Measurements from ENCODE around the gene EMD. TPM values are rescaled to one million over a fixed set of nuclear protein-coding genes. Genes with fewer than 3 reads are reported as not detected.

EMD gene
- total RNA-seq, 2 experiments from 2014 or later: 52.1 to 59.9 TPM

- peaks cover 9% of the 10 kb centered on the region for H3K36me3 Mint-ChIP-seq (ENCODE audit: low read depth)
- ChIA-PET POLR2A (interaction anchor here (0.6 kb wide), 1 partner anchor 57 kb away, joined by 3 read pairs; the partner anchor contains the start of gene UBL4A), CTCF (interaction anchor here (1.6 kb wide), 1 partner anchor 18 kb away, joined by 4 read pairs; the partner anchor contains the start of gene TAFAZZIN)
- DNase-seq: no peak
- H3K4me1 Mint-ChIP-seq: peaks cover 23% of the 10 kb centered on the region
- no peaks in the 10 kb centered on the region for H3K27me3 Mint-ChIP-seq
- H3K9me3 Mint-ChIP-seq: no peaks in the 10 kb centered on the region
- H3K4me3 Mint-ChIP-seq: peak overlapping the region; percentile 77
- H3K27ac Mint-ChIP-seq: no peak overlapping the region
Measured at GRCh38 chrX:154429711-154430110, 50.6 kb downstream of the EMD start.

GRCh38 chrX:154430479-154430878 lies 51.4 kb downstream of the EMD start:
- ChIA-PET CTCF (no interaction called here), POLR2A (interaction anchor here (0.6 kb wide), 1 partner anchor 56 kb away, joined by 3 read pairs; the partner anchor contains the start of gene UBL4A)
- DNase-seq: no peak
- no peaks in the 10 kb centered on the region for H3K27me3 Mint-ChIP-seq
- H3K4me1 Mint-ChIP-seq: peaks cover 23% of the 10 kb centered on the region
- H3K36me3 Mint-ChIP-seq (ENCODE audit: low read depth): peaks cover 13% of the 10 kb centered on the region
- no peaks in the 10 kb centered on the region for H3K9me3 Mint-ChIP-seq
- H3K27ac Mint-ChIP-seq: peak overlapping the region; percentile 27
- no peak overlapping the region for H3K4me3 Mint-ChIP-seq

GRCh38 chrX:154430916-154431315 lies 51.8 kb downstream of the EMD start:
- Mint-ChIP-seq H3K36me3 (ENCODE audit: low read depth) (peaks cover 15% of the 10 kb centered on the region), H3K27ac (peak overlapping the region; percentile 27), H3K9me3 (no peaks in the 10 kb centered on the region), H3K4me3 (no peak overlapping the region), H3K27me3 (no peaks in the 10 kb centered on the region), H3K4me1 (peaks cover 24% of the 10 kb centered on the region)
- ChIA-PET CTCF (interaction anchor here (0.5 kb wide), 1 partner anchor 43 kb away, joined by 3 read pairs; no protein-coding TSS in a partner anchor), POLR2A (no interaction called here)
- no peak for DNase-seq

Other genes with a start within 250 kb of the EMD start
- gene OPN1LW, start 235.1 kb upstream of the EMD start, total RNA-seq: not detected
- gene OPN1MW, start 196.7 kb upstream of the EMD start, total RNA-seq: not detected
- gene OPN1MW2, start 159.5 kb upstream of the EMD start, total RNA-seq: not detected
- not detected for gene OPN1MW3, start 121.7 kb upstream of the EMD start, total RNA-seq
- gene TEX28, start 84.2 kb upstream of the EMD start, total RNA-seq: not detected
- 1 to 10 TPM; 4.2 to 5.2 TPM for gene TKTL1, start 83.5 kb upstream of the EMD start, total RNA-seq
- 1,000 to 10,000 TPM; 1,440 to 1,524 TPM for gene FLNA, start 4.7 kb upstream of the EMD start, total RNA-seq
- 1,000 to 10,000 TPM; 1,884 to 2,727 TPM for gene RPL10, start 19.1 kb downstream of the EMD start, total RNA-seq
- 10 to 100 TPM; 21.8 to 24.3 TPM for gene DNASE1L1, start 30.0 kb downstream of the EMD start, total RNA-seq
- gene TAFAZZIN, start 32.2 kb downstream of the EMD start, total RNA-seq: 100 to 1,000 TPM in 1 of 2 experiments, 10 to 100 TPM in 1; 86.6 to 104 TPM
- 10 to 100 TPM; 46.1 to 46.9 TPM for gene ATP6AP1, start 49.4 kb downstream of the EMD start, total RNA-seq
- gene GDI1, start 57.9 kb downstream of the EMD start, total RNA-seq: 100 to 1,000 TPM; 118 to 123 TPM
- gene FAM50A, start 64.8 kb downstream of the EMD start, total RNA-seq: 10 to 100 TPM; 54.3 to 66.9 TPM
- 10 to 100 TPM; 26.2 to 28.3 TPM for gene PLXNA3, start 79.0 kb downstream of the EMD start, total RNA-seq
- gene LAGE3, start 100.0 kb downstream of the EMD start, total RNA-seq: 10 to 100 TPM; 43.2 to 47.9 TPM
- 10 to 100 TPM; 46.4 to 47.3 TPM for gene UBL4A, start 107.3 kb downstream of the EMD start, total RNA-seq
- 10 to 100 TPM; 21.7 to 26.0 TPM for gene SLC10A3, start 111.3 kb downstream of the EMD start, total RNA-seq
- 10 to 100 TPM; 34.4 to 38.6 TPM for gene FAM3A, start 136.9 kb downstream of the EMD start, total RNA-seq
- gene G6PD, start 167.6 kb downstream of the EMD start, total RNA-seq: 10 to 100 TPM; 64.7 to 69.4 TPM
- 10 to 100 TPM; 41.5 to 46.0 TPM for gene IKBKG, start 168.3 kb downstream of the EMD start, total RNA-seq
- gene CTAG1A, start 205.8 kb downstream of the EMD start, total RNA-seq: not detected
- not detected for gene CTAG1B, start 240.0 kb downstream of the EMD start, total RNA-seq